NT2/D1 (cell line): Measurements from ENCODE around the gene TFF2.

Source experiments
- DNase-seq: peaks from one replicate; pipeline ENCODE4 v3.0.0-alpha.2; 2011; ENCODE audit warnings: low read depth, low spot score
- H3K27me3 ChIP-seq: 2 replicates; pipeline ENCODE4 v1.6.0; 2011; ENCODE audit warnings: mild to moderate bottlenecking; ENCODE audit not compliant: insufficient read length, insufficient read depth
- H3K36me3 ChIP-seq: 2 replicates; pipeline ENCODE4 v1.6.1; 2011; ENCODE audit warnings: mild to moderate bottlenecking, low read length, mixed read lengths; ENCODE audit not compliant: insufficient read depth, insufficient read length
- H3K4me1 ChIP-seq: 2 replicates; pipeline ENCODE4 v1.5.1; 2011; ENCODE audit not compliant: insufficient read depth, insufficient read length
- H3K4me3 ChIP-seq: 2 replicates; pipeline ENCODE4 v1.5.1; 2011; ENCODE audit warnings: low read depth; ENCODE audit not compliant: insufficient read length
- H3K9ac ChIP-seq: 2 replicates; pipeline ENCODE4 v1.6.0; 2011; ENCODE audit warnings: low read depth; ENCODE audit not compliant: insufficient read length
- H3K9me3 ChIP-seq: 2 replicates; pipeline ENCODE4 v1.5.1; 2011; ENCODE audit warnings: mild to moderate bottlenecking, low read length; ENCODE audit not compliant: insufficient read depth
- SUZ12 ChIP-seq: IDR thresholded peaks from 2 replicates; pipeline ENCODE4 v1.6.1; 2011; ENCODE audit not compliant: insufficient read length, insufficient read depth; ENCODE audit errors: extremely low read depth
- YY1 ChIP-seq: IDR thresholded peaks from 2 replicates; pipeline ENCODE4 v1.6.1; 2011; ENCODE audit not compliant: insufficient read length, insufficient read depth
- ZNF274 ChIP-seq: IDR thresholded peaks from 2 replicates; pipeline ENCODE4 v1.6.1; 2011; ENCODE audit warnings: mild to moderate bottlenecking, low read depth, low read length

The TFF2 gene

DNA sequence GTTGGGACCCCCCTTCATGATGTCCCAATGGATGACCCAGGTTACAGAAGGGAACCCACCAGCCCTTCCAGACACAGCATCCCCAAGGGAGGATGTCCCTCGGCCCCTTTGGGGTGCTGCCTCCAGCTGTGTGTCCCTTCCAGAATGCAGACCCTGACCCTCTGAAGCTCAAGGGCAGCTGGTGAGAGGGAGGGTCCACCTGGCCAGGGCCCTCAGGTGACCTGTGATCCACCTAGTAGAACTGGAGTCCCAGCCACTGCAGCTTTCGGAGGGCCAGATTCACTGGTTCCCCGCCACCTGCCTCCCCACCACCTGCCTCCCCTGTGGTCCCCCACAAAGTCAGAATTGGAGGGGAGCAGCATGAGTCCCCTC lies 25.2 kb upstream of the TFF2 start:
- H3K27me3 ChIP-seq: peaks cover 10% of the 10 kb centered on the region
- H3K4me1 ChIP-seq: peaks cover 10% of the 10 kb centered on the region
- no peak for DNase-seq
- no peak overlapping the region for H3K4me3 ChIP-seq
- TF ChIP-seq ZNF274 (no peak), YY1 (no peak), SUZ12 (no peak)
- H3K9me3 ChIP-seq: no peaks in the 10 kb centered on the region
- H3K9ac ChIP-seq: no peak overlapping the region
- no peaks in the 10 kb centered on the region for H3K36me3 ChIP-seq

DNA sequence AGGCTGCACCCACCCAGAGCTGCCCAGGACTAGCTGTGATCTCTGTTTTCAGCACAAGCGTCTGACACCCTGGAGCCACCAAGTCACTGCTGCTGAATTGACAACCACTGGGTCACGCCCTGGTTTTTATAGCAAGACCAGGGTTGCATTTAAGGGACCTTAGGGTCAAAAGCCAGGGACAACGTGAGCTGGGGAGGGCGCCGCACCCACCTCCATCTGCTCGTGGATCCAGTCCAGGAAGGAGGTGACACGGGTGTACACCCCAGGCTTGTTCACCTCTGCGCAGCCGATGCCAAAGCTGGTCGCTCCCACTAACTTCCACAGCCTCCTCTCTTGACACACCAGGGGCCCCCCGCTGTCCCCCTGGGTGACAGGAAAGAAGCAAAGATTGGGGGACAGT lies 24.7 kb upstream of the TFF2 start:
- no peak for DNase-seq
- Histone ChIP-seq H3K4me3 (no peak overlapping the region), H3K9me3 (no peaks in the 10 kb centered on the region), H3K4me1 (peaks cover 10% of the 10 kb centered on the region), H3K27me3 (peaks cover 10% of the 10 kb centered on the region), H3K36me3 (no peaks in the 10 kb centered on the region), H3K9ac (no peak overlapping the region)
- TF ChIP-seq ZNF274: no peak
- TF ChIP-seq YY1: no peak
- no peak for TF ChIP-seq SUZ12

DNA sequence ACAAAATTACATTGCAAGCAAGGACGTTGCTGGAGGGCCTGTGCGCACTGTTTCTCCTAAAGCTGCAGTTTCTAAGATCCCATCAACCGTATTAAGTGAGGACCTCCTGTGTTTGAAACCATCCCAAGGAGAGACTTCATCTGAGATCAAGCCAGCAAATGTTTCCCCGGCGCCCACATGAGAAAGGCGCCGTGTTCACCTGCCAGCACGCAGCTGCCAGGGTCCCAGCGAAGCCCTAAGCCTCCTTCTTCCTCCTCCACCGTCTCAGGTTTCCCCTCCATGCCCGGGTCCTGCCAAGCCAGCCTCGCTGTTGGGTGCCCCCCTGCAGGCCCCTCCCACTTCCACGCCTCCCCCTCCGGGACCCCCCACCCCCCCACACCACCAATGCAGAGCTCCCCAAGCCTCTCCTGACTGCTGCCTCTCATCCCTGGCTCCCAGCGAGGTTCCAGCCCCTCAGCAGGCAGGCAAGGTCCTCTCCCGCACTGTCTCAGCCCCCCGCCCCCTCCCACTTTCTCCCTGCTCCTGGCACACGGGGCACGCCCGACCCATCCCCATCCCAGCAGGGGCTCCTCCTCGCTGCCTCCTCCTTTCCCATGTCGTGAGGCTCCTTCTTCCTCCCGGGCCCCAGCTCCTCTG lies 24.2 kb upstream of the TFF2 start:
- Histone ChIP-seq H3K9me3 (no peaks in the 10 kb centered on the region), H3K9ac (no peak overlapping the region), H3K4me3 (no peak overlapping the region), H3K36me3 (no peaks in the 10 kb centered on the region), H3K27me3 (peaks cover 10% of the 10 kb centered on the region), H3K4me1 (peaks cover 10% of the 10 kb centered on the region)
- TF ChIP-seq YY1 (no peak), SUZ12 (no peak), ZNF274 (no peak)
- DNase-seq: no peak

DNA sequence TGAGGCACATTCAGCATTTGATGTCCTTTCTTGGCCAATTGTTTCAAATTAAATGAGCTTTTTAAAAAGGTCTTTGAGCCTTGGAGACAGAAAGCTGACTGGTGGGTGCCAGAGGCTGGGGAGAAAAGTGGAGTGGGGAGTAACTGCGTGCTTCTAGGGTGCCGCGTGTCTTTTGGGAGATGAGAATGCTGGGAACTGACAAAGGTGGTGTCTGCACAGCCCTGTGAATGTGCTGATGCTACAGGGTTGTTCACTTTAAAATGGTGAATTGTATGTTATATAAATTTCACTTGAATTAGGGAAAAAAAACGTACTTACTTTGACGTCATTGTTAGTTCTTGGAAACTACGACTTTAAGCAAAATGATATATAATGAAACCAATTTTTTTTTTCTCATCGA lies 23.7 kb upstream of the TFF2 start:
- no peak for TF ChIP-seq YY1
- no peak for TF ChIP-seq ZNF274
- TF ChIP-seq SUZ12: no peak
- Histone ChIP-seq H3K36me3 (no peaks in the 10 kb centered on the region), H3K9me3 (no peaks in the 10 kb centered on the region), H3K4me1 (peaks cover 10% of the 10 kb centered on the region), H3K4me3 (no peak overlapping the region), H3K9ac (no peak overlapping the region), H3K27me3 (peaks cover 10% of the 10 kb centered on the region)
- DNase-seq: no peak

DNA sequence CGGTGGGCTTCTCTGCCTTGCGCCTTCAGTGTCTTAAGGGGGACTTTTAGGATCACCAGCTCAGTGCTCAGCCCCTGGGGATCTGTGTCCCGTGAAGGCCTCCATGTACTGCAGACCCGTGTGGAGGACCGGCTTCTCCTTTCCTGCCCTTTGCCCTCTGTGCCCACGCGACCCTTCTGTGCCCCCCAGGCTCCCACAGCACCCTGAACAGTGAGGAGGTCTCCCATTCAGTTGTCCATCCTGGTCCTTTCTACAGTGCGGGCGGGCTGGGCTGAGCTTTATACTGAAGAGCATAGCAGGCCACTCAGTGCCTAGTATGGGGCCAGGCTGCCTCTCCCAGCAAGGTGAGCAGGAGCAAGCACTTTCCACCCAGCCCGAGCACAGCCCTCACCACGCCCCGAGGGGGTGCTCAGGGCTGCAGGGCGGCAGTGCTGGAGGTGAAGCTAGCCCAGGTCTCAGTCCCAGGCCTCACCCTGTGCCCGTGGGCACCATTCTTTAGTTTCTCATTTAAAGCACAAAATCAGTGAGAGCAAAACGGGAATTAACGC lies 23.2 kb upstream of the TFF2 start:
- Histone ChIP-seq H3K36me3 (no peaks in the 10 kb centered on the region), H3K27me3 (peaks cover 10% of the 10 kb centered on the region), H3K9me3 (no peaks in the 10 kb centered on the region), H3K4me3 (no peak overlapping the region), H3K4me1 (peaks cover 10% of the 10 kb centered on the region), H3K9ac (no peak overlapping the region)
- TF ChIP-seq YY1 (no peak), SUZ12 (no peak), ZNF274 (no peak)
- no peak for DNase-seq

DNA sequence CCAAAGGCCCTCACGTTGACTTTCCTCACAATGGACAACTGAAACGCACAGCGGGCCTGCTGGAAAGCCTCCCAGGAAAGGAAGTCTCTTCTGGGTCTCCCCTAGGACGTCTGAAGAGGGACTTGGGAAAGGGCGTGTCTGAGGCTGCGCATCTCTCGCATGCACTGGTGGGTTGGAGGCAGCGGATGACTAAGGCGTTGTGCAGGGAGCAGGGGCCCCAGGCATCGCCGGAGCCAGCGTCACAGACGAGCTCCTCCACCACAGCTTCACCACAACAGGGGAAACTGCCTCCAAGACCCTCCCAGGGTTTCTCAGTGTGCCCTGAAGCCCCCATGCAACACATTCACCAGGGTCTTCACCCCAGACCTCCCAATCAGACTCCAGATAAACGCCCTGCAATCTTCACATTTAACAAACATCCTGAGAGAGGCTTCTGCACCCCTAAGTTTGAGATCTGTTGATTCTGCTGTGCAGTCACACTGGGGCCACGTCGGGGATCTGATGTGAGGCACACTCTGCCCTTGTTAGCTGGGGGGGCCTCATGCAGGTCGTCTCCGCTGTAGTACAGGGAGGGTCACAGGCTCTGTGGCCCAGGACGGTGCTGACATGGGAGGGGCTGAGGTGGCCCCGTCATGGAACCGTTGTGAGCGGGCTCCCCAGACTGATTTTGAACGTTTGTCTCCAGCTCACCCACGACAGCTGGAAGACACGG lies 22.6 kb upstream of the TFF2 start:
- no peak overlapping the region for H3K9ac ChIP-seq

DNA sequence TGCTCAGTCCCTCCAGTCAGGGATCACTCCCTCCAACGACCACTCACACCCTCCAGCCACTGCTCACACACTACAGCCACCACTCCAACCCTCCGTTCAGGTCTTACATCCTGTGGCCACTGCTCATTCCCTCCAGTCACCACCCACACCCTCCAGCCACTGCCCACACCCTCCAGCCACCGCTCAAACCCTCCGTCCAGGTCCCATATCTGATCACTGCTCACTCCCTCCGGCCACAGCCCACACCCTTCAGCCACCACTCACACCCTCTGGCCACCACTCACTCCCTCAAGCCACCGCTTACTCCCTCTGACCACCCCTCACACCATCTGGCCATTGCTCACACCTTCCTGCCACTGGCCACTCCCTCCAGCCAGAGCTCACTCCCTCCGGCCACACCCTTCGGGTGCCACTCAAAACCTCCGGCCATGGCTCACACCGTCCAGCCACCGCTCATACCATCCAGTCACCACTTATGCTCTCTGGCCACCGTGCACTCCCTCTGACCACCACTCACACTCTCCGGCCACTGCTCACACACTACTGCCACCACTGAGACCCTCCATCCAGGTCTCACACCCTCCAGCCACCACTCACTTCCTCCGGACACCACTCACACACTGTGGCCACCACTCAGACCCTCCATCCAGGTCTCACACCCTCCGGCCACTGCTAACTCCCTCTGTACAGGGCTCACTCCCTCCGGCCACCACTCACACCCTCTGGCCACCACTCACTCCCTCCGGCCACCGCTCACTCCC lies 20.3 kb upstream of the TFF2 start:
- H3K9me3 ChIP-seq: no peaks in the 10 kb centered on the region
- peaks cover 11% of the 10 kb centered on the region for H3K4me1 ChIP-seq
- no peak for TF ChIP-seq SUZ12
- TF ChIP-seq YY1: no peak
- no peak for TF ChIP-seq ZNF274
- H3K36me3 ChIP-seq: no peaks in the 10 kb centered on the region
- no peak overlapping the region for H3K9ac ChIP-seq
- no peak for DNase-seq
- no peak overlapping the region for H3K4me3 ChIP-seq
- peaks cover 8% of the 10 kb centered on the region for H3K27me3 ChIP-seq

More for the DNA sequence above, 22.6 kb upstream of the TFF2 start:
- Histone ChIP-seq H3K36me3 (no peaks in the 10 kb centered on the region), H3K4me1 (peaks cover 10% of the 10 kb centered on the region), H3K27me3 (peaks cover 10% of the 10 kb centered on the region), H3K4me3 (no peak overlapping the region), H3K9me3 (no peaks in the 10 kb centered on the region)
- TF ChIP-seq ZNF274: no peak
- no peak for TF ChIP-seq SUZ12
- no peak for TF ChIP-seq YY1
- DNase-seq: no peak
